NCI-H146 (cell line): ENCODE data around the gene PCDHB8.
"Not testable (repeated sequence)": the region's sequence is repeated elsewhere in the genome, so short reads cannot be mapped to it uniquely, and the experiment has no call there.

ENCODE experiments used
- DNase-seq: peaks from one replicate; lab custom pipeline; 2025; lab: John Stamatoyannopoulos, UW

The PCDHB8 gene

GRCh38 chr5:141184117-141184855 lies 6.7 kb downstream of the PCDHB8 start:
- not testable (repeated sequence) for DNase-seq

- peak; percentile 69 for DNase-seq
These were observed 9.4 kb downstream of the PCDHB8 start, which contains the start of gene PCDHB9 for GRCh38 chr5:141186897-141187512. Gene PCDHB9 (plus strand): TSS chr5:141187161. CDS start chr5:141187319, 158 bp downstream.

GRCh38 chr5:141188682-141189081 lies 11.1 kb downstream of the PCDHB8 start:
- DNase-seq = not testable (repeated sequence)

GRCh38 chr5:141189131-141189530 lies 11.5 kb downstream of the PCDHB8 start:
- not testable (repeated sequence) for DNase-seq

GRCh38 chr5:141192110-141192725 lies 14.6 kb downstream of the PCDHB8 start, which contains the start of gene PCDHB10:
Gene PCDHB10 (plus strand): TSS chr5:141192353. CDS start chr5:141192553, 200 bp downstream.
- peak; percentile 46 for DNase-seq

- not testable (repeated sequence) for DNase-seq
These were observed 16.7 kb downstream of the PCDHB8 start for GRCh38 chr5:141194332-141194731.

GRCh38 chr5:141196363-141196762 lies 18.8 kb downstream of the PCDHB8 start:
- DNase-seq = no peak

- DNase-seq = peak; percentile 58
These were observed 22.0 kb downstream of the PCDHB8 start, which contains the start of gene PCDHB11 for GRCh38 chr5:141199359-141200235. Gene PCDHB11 (plus strand): TSS chr5:141199627. CDS start chr5:141199775, 148 bp downstream.

GRCh38 chr5:141201126-141201525 lies 23.5 kb downstream of the PCDHB8 start:
- DNase-seq = not testable (repeated sequence)

GRCh38 chr5:141201646-141202045 lies 24.1 kb downstream of the PCDHB8 start:
- not testable (repeated sequence) for DNase-seq

- no peak for DNase-seq
These were observed 30.9 kb downstream of the PCDHB8 start, which contains the start of gene PCDHB12 for GRCh38 chr5:141208478-141208877. Gene PCDHB12 (plus strand): TSS chr5:141208719. CDS start chr5:141208908, 189 bp downstream.

- not testable (repeated sequence) for DNase-seq
These were observed 32.7 kb downstream of the PCDHB8 start for GRCh38 chr5:141210281-141210680.

- not testable (repeated sequence) for DNase-seq
These were observed 33.3 kb downstream of the PCDHB8 start for GRCh38 chr5:141210849-141211248.

- DNase-seq = peak; percentile 72
These were observed 36.2 kb downstream of the PCDHB8 start, which contains the start of gene PCDHB13 for GRCh38 chr5:141213656-141214339. Gene PCDHB13 (plus strand): TSS chr5:141213919. CDS start chr5:141214124, 205 bp downstream.

- DNase-seq = not testable (repeated sequence)
These were observed 37.0 kb downstream of the PCDHB8 start for GRCh38 chr5:141214583-141214982.

- DNase-seq = not testable (repeated sequence)
These were observed 37.9 kb downstream of the PCDHB8 start for GRCh38 chr5:141215504-141215903.

- DNase-seq = not testable (repeated sequence)
These were observed 38.4 kb downstream of the PCDHB8 start for GRCh38 chr5:141216035-141216434.

- DNase-seq = peak; percentile 78
These were observed 45.7 kb downstream of the PCDHB8 start, which contains the start of gene PCDHB14 for GRCh38 chr5:141223112-141223783. Gene PCDHB14 (plus strand): TSS chr5:141223343. CDS start chr5:141223506, 163 bp downstream.

- DNase-seq = not testable (repeated sequence)
These were observed 47.3 kb downstream of the PCDHB8 start for GRCh38 chr5:141224844-141225243.

GRCh38 chr5:141225421-141225820 lies 47.8 kb downstream of the PCDHB8 start:
- DNase-seq = not testable (repeated sequence)
